ENCODE data around the gene ADAMTS2.

Gene ADAMTS2

GRCh38 chr5:179187229-179187678, 158.0 kb downstream of the ADAMTS2 start:
- no peak for DNase-seq

- DNase-seq = no peak
These were observed 158.5 kb downstream of the ADAMTS2 start for GRCh38 chr5:179186801-179187200.

- no peak for DNase-seq
These were observed 159.3 kb downstream of the ADAMTS2 start for GRCh38 chr5:179185941-179186411.

GRCh38 chr5:179185256-179185940, 159.9 kb downstream of the ADAMTS2 start:
- no peak for DNase-seq

GRCh38 chr5:179184521-179185050, 160.7 kb downstream of the ADAMTS2 start:
- DNase-seq = no peak

- no peak for DNase-seq
These were observed 161.8 kb downstream of the ADAMTS2 start for GRCh38 chr5:179183481-179183880.

GRCh38 chr5:179182601-179183000, 162.7 kb downstream of the ADAMTS2 start:
- DNase-seq = no peak

GRCh38 chr5:179181988-179182387, 163.3 kb downstream of the ADAMTS2 start:
- DNase-seq = no peak

GRCh38 chr5:179180921-179181645, 164.2 kb downstream of the ADAMTS2 start:
- no peak for DNase-seq

GRCh38 chr5:179180061-179180610, 165.1 kb downstream of the ADAMTS2 start:
- DNase-seq = no peak

GRCh38 chr5:179177711-179178575, 167.3 kb downstream of the ADAMTS2 start:
- DNase-seq = peak in 9 of 58 donors; percentile 6 to 48 (median 20)

GRCh38 chr5:179176571-179177230, 168.6 kb downstream of the ADAMTS2 start:
- peak in 2 of 58 donors; percentile 6 to 13 for DNase-seq

GRCh38 chr5:179176166-179176565, 169.1 kb downstream of the ADAMTS2 start:
- no peak for DNase-seq

GRCh38 chr5:179171816-179172745, 173.2 kb downstream of the ADAMTS2 start:
- DNase-seq = no peak

- no peak for DNase-seq
These were observed 173.9 kb downstream of the ADAMTS2 start for GRCh38 chr5:179171251-179171815.

GRCh38 chr5:179170606-179171005, 174.7 kb downstream of the ADAMTS2 start:
- DNase-seq = no peak

GRCh38 chr5:179169836-179170235, 175.4 kb downstream of the ADAMTS2 start:
- no peak for DNase-seq

GRCh38 chr5:179168664-179169063, 176.6 kb downstream of the ADAMTS2 start:
- DNase-seq = no peak

GRCh38 chr5:179167871-179168451, 177.3 kb downstream of the ADAMTS2 start:
- no peak for DNase-seq

Data from anterior cingulate cortex (tissue), 58 donors.